ENCODE results near the gene MEP1A.

Gene MEP1A

GRCh38 chr6:46748940-46749503 is 44.2 kb upstream of the MEP1A start:
- no peaks in the 10 kb centered on the region for H3K36me3 ChIP-seq (replicated peaks)
- TF ChIP-seq CTCF (IDR thresholded peaks at IDR 0.05; ENCODE audit: low read depth, low read length, missing control alignments): no peak
- in situ Hi-C loops (cut with HindIII; ENCODE audit: low pct_ligation_motif_present, low sequenced_read_pairs): no loop called here
- no peak overlapping the region for H3K4me3 ChIP-seq (ENCODE audit: low read depth, low read length)
- DNase-seq: no peak
- no peak overlapping the region for H3K27ac ChIP-seq
- H3K27me3 ChIP-seq (replicated peaks): no peaks in the 10 kb centered on the region

GRCh38 chr6:46749731-46750130 is 43.5 kb upstream of the MEP1A start:
- no peak for DNase-seq
- Histone ChIP-seq H3K27ac (no peak overlapping the region), H3K27me3 (replicated peaks) (no peaks in the 10 kb centered on the region), H3K4me3 (ENCODE audit: low read depth, low read length) (no peak overlapping the region), H3K36me3 (replicated peaks) (no peaks in the 10 kb centered on the region)
- TF ChIP-seq CTCF (IDR thresholded peaks at IDR 0.05; ENCODE audit: low read depth, low read length, missing control alignments): no peak
- in situ Hi-C loops (cut with HindIII; ENCODE audit: low pct_ligation_motif_present, low sequenced_read_pairs): no loop called here

- Histone ChIP-seq H3K27ac (no peak overlapping the region), H3K4me3 (ENCODE audit: low read depth, low read length) (no peak overlapping the region), H3K36me3 (replicated peaks) (no peaks in the 10 kb centered on the region), H3K27me3 (replicated peaks) (no peaks in the 10 kb centered on the region)
- no peak for DNase-seq
- in situ Hi-C loops (cut with HindIII; ENCODE audit: low pct_ligation_motif_present, low sequenced_read_pairs): no loop called here
- TF ChIP-seq CTCF (IDR thresholded peaks at IDR 0.05; ENCODE audit: low read depth, low read length, missing control alignments): no peak
Measured at GRCh38 chr6:46751658-46752057, 41.5 kb upstream of the MEP1A start.

GRCh38 chr6:46755865-46756264 is 37.3 kb upstream of the MEP1A start:
- Histone ChIP-seq H3K27ac (no peak overlapping the region), H3K4me3 (ENCODE audit: low read depth, low read length) (no peak overlapping the region), H3K36me3 (replicated peaks) (no peaks in the 10 kb centered on the region), H3K27me3 (replicated peaks) (no peaks in the 10 kb centered on the region)
- in situ Hi-C loops (cut with HindIII; ENCODE audit: low pct_ligation_motif_present, low sequenced_read_pairs): no loop called here
- no peak for DNase-seq
- no peak for TF ChIP-seq CTCF (IDR thresholded peaks at IDR 0.05; ENCODE audit: low read depth, low read length, missing control alignments)

GRCh38 chr6:46756469-46757213 is 36.5 kb upstream of the MEP1A start:
- TF ChIP-seq CTCF (IDR thresholded peaks at IDR 0.05; ENCODE audit: low read depth, low read length, missing control alignments): no peak
- no peak for DNase-seq
- no peak overlapping the region for H3K4me3 ChIP-seq (ENCODE audit: low read depth, low read length)
- no peak overlapping the region for H3K27ac ChIP-seq
- no peaks in the 10 kb centered on the region for H3K36me3 ChIP-seq (replicated peaks)
- no peaks in the 10 kb centered on the region for H3K27me3 ChIP-seq (replicated peaks)
- in situ Hi-C loops (cut with HindIII; ENCODE audit: low pct_ligation_motif_present, low sequenced_read_pairs): no loop called here

GRCh38 chr6:46757214-46757596 is 36.0 kb upstream of the MEP1A start:
- Histone ChIP-seq H3K27ac (no peak overlapping the region), H3K27me3 (replicated peaks) (no peaks in the 10 kb centered on the region), H3K4me3 (ENCODE audit: low read depth, low read length) (no peak overlapping the region), H3K36me3 (replicated peaks) (no peaks in the 10 kb centered on the region)
- TF ChIP-seq CTCF (IDR thresholded peaks at IDR 0.05; ENCODE audit: low read depth, low read length, missing control alignments): no peak
- no peak for DNase-seq
- in situ Hi-C loops (cut with HindIII; ENCODE audit: low pct_ligation_motif_present, low sequenced_read_pairs): no loop called here
